GM18507 (cell line): ENCODE data around the gene SGSM2.
A peak's percentile ranks its signal among the peaks of the same experiment; 100 is the strongest.

ENCODE experiments used
- DNase-seq: peaks from one replicate; pipeline ENCODE4 v3.0.0; 2011; ENCODE audit warnings: low read depth; ENCODE audit not compliant: insufficient read length; ENCODE audit errors: extremely low spot score
- FAIRE-seq: peaks from 2 replicates; lab custom pipeline; 2011; peaks lifted over from hg19 to GRCh38; lab: Jason Lieb, UNC

Gene SGSM2

DNA sequence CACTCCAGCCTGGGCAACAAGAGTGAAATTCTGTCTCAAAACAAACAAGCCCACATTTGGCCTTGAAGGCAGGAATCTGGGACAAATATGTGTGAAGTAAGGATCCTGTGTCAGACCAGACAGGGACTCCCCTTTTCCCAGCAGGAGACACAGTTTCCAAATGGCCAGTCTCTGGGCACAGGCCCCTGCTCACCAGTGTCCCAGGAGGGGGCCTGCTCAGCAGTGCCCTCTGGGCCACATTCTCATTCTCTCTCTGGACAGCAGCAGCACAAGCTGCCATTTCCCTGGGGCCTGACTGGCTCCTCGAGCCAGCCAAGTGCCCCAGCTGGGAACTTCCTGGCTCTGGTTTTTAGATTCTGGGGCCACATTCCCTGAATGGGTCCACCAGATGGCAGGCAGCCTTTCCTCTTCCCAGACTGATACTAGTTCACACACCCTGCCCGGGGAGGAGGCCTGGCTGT lies 75.3 kb downstream of the SGSM2 start:
- DNase-seq (no peak), FAIRE-seq (no peak)

DNA sequence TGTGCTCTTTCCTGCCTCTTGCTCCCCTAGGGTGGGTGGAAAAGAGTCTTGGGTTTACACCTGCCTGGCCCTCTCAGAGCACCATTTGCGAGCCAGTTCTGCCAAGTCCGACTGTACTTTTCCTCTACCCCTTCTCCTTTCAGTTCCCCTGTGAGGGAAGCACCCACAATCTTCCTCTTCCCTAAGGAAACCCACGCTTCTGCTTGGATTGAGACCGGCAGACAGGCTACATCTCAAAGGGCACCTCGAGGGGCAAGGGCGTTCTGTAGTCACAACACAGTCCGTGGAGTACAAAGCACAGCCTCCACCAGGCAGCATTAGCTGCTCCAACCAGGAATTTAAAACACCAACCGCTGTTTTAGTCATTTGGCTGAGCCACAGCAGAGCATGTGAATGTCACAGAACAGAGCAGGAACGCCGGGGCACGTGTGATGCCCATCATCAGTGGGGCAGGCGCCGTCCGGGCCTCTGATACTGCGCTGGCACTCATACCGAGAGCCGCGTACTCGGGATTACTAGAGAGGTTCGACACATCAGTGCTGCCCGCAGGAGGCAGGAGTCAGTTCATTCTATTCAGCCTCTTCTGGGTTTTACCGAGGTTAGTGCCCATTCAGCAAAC lies 77.3 kb downstream of the SGSM2 start:
- DNase-seq: no peak
- FAIRE-seq: no peak

DNA sequence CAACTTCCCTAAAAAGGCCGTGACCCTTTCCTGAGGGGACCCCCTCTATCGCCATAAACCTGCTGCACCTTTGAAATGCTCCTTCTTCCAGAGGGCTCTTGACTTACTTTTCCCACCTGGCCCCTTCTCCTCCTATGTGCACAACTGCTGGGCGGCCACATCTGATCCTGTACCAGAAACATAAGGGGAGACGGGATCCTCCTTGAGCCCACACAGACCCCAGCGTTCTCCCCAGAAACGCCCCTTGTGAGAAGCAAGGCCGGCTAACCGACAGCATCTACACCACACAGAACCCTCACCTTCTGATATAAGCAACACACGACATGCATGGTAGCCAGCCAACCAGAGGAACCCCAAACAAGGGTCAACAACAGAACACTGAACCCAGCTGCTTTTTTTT lies 77.8 kb downstream of the SGSM2 start:
- DNase-seq (no peak), FAIRE-seq (no peak)

DNA sequence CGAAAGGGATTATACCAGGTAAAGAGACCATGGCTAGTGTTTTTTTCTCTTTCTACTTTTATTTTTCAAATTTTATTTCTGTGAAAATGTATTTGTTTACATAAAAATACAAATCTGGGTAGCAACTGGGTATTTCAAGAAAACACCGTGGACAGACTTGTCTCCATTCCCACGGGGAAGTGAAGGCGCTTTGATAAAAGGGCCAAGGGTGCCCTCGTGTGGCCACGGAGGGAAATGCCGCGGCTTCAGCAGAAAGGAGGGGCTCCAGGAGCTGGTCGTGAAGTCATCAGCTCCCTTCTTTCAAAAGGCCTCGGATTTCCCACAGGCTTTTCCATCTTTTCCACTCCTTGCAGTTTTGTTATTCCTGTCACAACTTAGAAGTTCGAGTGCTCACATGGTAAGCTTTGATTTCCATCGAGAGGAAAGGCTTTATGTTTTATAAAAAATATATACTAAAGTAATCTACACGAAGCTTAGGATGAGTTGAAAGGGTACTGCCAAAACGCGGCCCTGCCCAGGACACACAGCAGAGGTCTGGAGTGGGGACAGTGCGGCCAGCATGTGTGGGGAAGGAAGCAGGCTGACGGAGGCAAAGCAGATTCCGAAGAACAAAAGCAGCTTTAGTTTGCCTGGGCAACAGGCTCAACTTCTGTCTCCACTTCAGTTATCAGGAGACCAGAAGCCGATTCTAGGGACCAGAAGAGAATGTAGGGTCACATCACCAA lies 78.9 kb downstream of the SGSM2 start:
- DNase-seq: no peak
- peak; percentile 94 for FAIRE-seq

DNA sequence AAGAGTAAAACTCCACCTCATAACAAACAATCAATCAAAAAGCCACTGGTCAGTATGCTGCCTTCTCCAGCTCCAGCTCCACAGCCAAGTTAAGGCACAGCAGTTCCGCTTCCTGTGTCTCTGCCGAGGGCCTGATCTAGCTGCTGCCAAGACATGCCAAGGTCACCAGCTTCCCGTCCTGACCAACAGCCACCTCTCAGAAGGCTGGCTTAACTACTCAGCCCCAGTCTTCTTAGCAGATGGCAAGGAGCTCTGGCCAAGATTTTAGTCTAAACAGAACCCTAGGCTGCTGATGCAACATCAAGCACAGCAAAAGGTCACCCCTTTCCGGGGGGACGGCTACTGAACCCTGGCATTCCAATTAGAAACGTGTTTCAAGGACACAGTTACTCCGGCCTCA lies 81.3 kb downstream of the SGSM2 start:
- FAIRE-seq (no peak), DNase-seq (no peak)

DNA sequence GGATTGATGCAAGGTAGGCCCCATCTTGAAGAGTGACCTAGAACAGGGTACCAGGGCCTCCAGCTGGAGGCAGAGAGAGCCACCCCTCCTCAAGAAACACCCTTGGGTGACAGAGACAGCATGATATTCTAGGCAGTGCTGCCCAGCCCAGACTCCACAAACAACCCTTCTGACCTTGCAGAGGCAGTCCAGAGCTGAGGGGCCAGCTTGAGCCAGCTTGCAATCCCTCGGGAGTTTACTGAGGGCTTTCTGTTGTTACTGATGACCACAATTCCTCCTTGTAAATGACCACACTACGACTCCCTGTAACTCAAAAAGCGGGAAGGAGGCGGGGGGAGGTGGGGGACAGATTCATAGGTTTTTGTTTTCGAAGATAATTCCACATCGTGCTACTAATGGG lies 82.2 kb downstream of the SGSM2 start:
- FAIRE-seq: no peak

DNA sequence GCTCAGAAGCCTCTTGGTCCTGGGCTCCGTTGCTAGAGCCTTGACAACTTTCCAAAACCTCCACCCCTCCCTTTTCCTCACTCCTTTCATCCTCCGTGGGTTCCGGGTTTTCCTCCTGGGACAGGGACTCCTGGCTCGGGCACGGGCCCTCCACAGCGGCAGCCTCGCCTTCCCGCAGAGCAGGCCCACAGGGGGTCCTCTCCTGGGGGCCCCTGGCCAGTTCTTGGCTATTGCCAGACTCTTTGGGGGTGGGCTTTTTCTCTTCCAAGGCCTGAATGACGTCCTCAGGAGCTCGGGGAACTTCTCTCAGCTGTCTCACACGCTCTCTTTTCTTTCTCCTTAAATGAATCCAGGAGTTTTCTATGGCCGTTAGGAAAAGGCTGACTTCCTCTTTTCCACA lies 82.9 kb downstream of the SGSM2 start:
- FAIRE-seq (no peak), DNase-seq (no peak)

More for the DNA sequence above, 82.2 kb downstream of the SGSM2 start:
- DNase-seq: no peak

DNA sequence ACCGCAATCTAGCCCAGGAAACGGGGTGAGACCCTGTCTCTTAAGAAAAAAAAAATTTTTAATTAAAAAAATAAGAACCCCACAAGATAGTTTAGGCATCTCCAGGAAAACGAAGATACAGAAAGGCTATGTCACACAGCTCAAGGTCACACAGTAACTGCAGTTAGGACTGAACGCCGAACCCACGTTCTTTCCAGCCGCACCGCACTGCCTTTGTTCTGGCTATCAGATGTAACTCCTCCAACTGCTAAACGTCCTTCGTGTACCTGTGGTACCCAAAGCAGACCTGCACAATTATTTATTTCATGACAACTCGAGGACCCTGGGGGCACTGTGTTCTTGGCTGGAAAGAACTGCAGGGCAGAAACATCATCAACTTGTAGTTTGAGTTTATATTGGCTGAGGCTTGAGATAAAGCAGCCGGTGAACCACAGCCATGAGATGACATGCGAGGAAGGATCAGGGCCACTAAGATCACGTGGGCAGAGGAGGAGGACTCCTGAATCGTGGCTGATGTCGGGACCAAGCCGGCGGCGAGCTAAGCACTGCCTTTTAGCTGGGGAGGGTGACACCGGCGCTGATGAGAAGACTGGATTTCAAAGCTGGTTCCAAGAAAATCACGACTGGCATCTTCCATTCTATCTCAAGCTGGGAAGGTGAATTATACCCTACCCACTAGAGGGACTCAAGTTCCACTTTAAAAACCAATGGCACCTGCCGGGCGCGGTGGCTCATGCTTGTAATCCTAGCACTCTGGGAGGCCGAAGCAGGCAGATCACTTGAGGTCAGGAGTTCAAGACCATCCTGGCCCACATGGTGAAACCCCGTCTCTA lies 84.2 kb downstream of the SGSM2 start:
- FAIRE-seq: no peak
- DNase-seq: no peak

DNA sequence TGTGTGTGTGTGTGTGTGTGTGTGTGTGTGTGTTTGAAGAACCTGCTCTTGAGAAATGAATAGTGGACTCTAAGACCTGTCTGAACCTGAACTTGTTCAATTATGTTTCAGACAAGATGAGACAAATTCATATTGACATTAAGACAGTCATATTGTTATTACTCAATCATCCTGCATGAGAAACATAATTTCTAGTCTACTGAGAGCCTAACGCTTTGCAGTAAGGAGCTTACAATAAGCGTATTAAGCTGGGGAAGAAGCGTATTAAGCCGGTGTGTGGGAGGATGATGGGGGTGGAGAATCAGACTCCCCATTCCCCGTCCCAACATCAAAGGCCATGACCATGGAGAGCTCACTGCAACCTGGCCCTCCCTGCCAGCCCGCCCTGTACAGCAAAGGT lies 86.0 kb downstream of the SGSM2 start:
- no peak for FAIRE-seq
- no peak for DNase-seq

DNA sequence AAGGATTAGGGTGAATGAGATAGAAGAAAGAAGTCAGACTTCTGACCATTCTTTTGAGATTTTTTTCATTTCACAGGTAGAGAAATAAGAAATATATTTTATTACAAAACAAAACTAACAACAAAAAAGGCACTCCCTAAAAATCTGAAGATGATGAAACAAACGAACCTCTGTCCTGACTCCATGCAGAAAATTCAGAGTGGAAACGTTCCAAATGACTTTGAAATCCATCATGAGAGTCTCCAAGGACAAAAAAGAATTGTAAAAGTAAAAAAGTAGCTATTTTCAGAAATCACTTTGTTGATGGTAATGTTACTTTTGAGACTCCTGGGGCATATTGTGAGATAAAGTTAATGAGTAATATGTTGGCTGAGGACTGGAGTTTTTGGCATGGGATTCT lies 89.9 kb downstream of the SGSM2 start:
- FAIRE-seq: no peak
- DNase-seq: no peak

DNA sequence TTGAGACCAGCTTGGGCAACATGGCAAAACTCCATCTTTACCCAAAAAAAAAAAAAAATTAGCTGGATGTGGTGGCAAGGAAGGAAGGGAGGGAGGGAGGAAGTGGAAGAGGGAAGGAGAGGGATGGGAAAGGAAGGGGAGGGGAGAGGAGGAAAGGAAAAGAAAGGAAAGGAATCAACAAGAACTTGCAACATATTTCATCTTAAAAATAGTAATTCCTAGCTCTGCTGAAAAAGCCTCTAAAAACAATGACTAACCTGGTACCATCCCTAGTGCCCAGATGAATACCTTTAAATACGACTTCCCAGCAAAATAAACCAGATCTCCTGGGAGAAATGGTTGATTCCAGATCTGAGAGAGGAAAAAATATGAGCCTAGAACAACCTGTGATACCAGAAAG lies 90.6 kb downstream of the SGSM2 start:
- FAIRE-seq: no peak

More for the DNA sequence above, 90.6 kb downstream of the SGSM2 start:
- DNase-seq: no peak
